ENCODE data around the gene SH3PXD2A.

Gene SH3PXD2A

DNA sequence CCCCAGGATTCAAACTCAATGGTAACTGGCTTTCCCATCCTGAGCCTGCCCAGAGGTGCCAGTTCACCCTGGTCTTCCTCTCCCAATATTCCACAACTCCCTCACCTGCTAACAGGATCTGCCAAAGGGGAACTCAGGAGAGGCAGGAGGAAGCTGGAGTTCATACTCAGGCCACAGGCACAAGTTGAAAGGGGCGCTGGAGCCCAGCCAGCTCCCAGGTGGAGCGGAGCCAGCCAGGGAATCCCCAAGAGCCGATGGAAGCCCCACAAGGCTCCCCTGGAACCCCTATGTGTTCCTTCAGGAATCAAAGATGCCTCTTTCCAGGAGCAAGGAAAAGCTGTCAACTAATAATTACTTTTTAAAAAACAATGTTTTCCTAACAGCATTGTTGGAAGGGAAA, 63.5 kb downstream of the SH3PXD2A start:
- Histone ChIP-seq H3K27ac (ENCODE audit: low read depth, low read length) (no peak overlapping the region), H3K36me3 (ENCODE audit: control insufficient read depth, insufficient read depth, low read length) (no peaks in the 10 kb centered on the region), H3K27me3 (ENCODE audit: control insufficient read depth, insufficient read depth, low read length) (no peaks in the 10 kb centered on the region), H3K4me3 (ENCODE audit: low read depth, low read length) (no peak overlapping the region), H3K4me1 (ENCODE audit: control insufficient read depth, insufficient read depth, low read length) (no peaks in the 10 kb centered on the region; the same call in 1 of the 2 replicates), H3K9me3 (ENCODE audit: control insufficient read depth, insufficient read depth, low read depth, low read length) (no peaks in the 10 kb centered on the region), H3K9ac (ENCODE audit: low read length) (no peak overlapping the region)

DNA sequence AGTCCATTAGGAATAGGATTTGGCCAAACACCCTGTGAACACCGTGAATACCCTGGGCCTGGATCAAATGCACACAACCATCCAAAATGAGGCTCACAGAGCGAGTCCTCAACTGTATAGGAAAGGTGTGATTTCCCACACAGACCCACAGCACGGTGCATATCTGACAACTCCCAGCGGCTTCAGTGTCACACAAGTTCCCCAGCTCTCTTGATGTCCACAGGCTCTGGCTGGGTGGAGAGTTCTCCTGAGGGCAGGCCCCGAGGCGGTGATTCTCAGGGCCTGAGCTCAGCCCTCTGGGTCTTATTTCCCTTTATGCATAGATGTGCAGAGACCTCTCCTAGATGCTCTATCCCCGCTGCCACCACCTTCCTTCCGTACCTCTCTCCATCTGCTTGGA, 64.1 kb downstream of the SH3PXD2A start:
- Histone ChIP-seq H3K9me3 (ENCODE audit: control insufficient read depth, insufficient read depth, low read depth, low read length) (no peaks in the 10 kb centered on the region), H3K9ac (ENCODE audit: low read length) (no peak overlapping the region), H3K27me3 (ENCODE audit: control insufficient read depth, insufficient read depth, low read length) (no peaks in the 10 kb centered on the region), H3K36me3 (ENCODE audit: control insufficient read depth, insufficient read depth, low read length) (no peaks in the 10 kb centered on the region), H3K4me3 (ENCODE audit: low read depth, low read length) (no peak overlapping the region), H3K4me1 (ENCODE audit: control insufficient read depth, insufficient read depth, low read length) (no peaks in the 10 kb centered on the region; the same call in 1 of the 2 replicates), H3K27ac (ENCODE audit: low read depth, low read length) (no peak overlapping the region)

DNA sequence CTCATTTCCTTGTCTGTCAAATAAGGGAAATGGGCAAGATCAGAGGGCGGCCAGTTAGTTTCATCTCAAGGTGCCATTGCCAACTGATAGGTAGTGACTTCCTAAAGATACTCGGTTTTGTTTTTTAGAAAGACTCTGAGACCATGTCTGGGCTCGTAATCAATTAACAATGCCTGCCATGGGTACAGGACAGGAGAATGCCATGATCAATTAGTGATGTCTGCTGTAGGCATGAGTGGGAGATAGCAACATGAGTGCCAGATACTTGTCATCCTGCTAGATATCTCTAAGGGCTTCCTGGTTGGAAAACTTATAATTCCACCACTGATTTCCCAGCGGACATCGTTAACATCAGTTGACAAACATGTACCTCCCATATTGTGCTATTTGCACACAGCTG, 64.8 kb downstream of the SH3PXD2A start:
- H3K4me3 ChIP-seq (ENCODE audit: low read depth, low read length) = no peak overlapping the region
- no peaks in the 10 kb centered on the region for H3K27me3 ChIP-seq (ENCODE audit: control insufficient read depth, insufficient read depth, low read length)
- H3K36me3 ChIP-seq (ENCODE audit: control insufficient read depth, insufficient read depth, low read length) = no peaks in the 10 kb centered on the region
- no peak overlapping the region for H3K27ac ChIP-seq (ENCODE audit: low read depth, low read length)
- no peaks in the 10 kb centered on the region; the same call in 1 of the 2 replicates for H3K4me1 ChIP-seq (ENCODE audit: control insufficient read depth, insufficient read depth, low read length)
- no peaks in the 10 kb centered on the region for H3K9me3 ChIP-seq (ENCODE audit: control insufficient read depth, insufficient read depth, low read depth, low read length)
- H3K9ac ChIP-seq (ENCODE audit: low read length) = no peak overlapping the region

DNA sequence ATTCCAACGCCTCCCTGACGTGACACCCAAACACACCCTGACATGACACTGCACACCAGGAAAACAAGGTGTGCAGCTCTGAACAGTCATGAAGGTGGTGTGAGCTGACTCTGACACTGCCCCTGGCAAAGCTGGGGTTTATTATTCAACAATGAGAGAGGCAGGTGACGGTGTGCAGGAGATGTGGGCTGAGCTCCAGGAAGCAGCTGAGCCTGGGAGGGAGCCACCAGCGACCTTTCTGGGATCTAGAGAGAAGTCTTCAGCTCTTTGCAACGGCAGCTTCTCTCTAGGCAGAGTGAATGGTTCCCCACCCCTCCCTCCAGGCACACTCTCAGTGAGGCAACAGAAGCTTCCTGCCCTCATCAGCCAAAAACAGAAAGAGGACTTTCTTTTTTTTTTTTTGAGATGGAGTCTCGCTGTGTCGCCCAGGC, 65.6 kb downstream of the SH3PXD2A start:
- Histone ChIP-seq H3K27me3 (ENCODE audit: control insufficient read depth, insufficient read depth, low read length) (no peaks in the 10 kb centered on the region), H3K9ac (ENCODE audit: low read length) (no peak overlapping the region), H3K4me3 (ENCODE audit: low read depth, low read length) (no peak overlapping the region), H3K4me1 (ENCODE audit: control insufficient read depth, insufficient read depth, low read length) (no peaks in the 10 kb centered on the region; the same call in 1 of the 2 replicates), H3K9me3 (ENCODE audit: control insufficient read depth, insufficient read depth, low read depth, low read length) (no peaks in the 10 kb centered on the region), H3K36me3 (ENCODE audit: control insufficient read depth, insufficient read depth, low read length) (no peaks in the 10 kb centered on the region), H3K27ac (ENCODE audit: low read depth, low read length) (no peak overlapping the region)

DNA sequence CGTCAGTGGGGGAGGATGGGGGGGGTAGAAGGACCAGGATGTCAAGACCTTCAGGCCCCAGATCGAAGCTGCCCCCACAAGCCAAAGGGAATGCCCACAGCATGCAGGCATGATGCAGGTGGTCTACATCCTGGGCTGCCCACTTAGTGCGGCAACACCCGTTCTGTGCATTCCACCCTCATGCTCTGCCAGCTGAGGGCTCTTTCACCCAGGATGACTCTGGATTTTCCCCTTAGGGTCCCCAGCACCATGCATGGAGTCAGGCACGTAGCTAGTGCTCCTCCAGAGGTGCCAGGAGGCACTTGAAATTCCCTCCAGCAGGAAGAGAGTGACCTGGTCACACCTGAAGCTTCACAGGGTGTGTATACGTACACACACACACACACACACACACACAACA, 66.2 kb downstream of the SH3PXD2A start:
- H3K4me1 ChIP-seq (ENCODE audit: control insufficient read depth, insufficient read depth, low read length) = no peaks in the 10 kb centered on the region; the same call in 1 of the 2 replicates
- no peaks in the 10 kb centered on the region for H3K9me3 ChIP-seq (ENCODE audit: control insufficient read depth, insufficient read depth, low read depth, low read length)
- no peak overlapping the region for H3K9ac ChIP-seq (ENCODE audit: low read length)
- no peak overlapping the region for H3K27ac ChIP-seq (ENCODE audit: low read depth, low read length)
- no peaks in the 10 kb centered on the region for H3K36me3 ChIP-seq (ENCODE audit: control insufficient read depth, insufficient read depth, low read length)
- no peaks in the 10 kb centered on the region for H3K27me3 ChIP-seq (ENCODE audit: control insufficient read depth, insufficient read depth, low read length)
- no peak overlapping the region for H3K4me3 ChIP-seq (ENCODE audit: low read depth, low read length)

DNA sequence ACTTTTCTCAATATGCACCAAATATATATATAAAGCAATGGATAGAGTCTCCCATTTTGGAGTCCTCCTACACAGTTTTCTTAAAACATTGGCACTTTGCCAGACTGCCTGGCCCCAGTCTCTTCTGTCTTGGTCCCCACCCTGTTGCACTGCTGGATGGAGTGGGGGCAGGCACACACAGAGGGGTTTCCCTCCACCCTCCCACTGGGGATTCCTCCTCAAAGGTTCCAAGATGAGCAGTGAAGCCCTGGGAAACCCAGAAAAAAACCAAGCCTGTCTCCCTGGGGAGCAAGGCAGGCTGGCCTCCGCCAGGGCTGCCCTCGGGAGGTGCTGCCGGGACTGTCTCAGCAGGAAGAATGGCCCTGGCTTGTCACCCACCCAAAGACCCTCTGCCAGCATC, 68.0 kb downstream of the SH3PXD2A start:
- Histone ChIP-seq H3K4me3 (ENCODE audit: low read depth, low read length) (no peak overlapping the region), H3K4me1 (ENCODE audit: control insufficient read depth, insufficient read depth, low read length) (peaks cover 2% of the 10 kb centered on the region; the same call in 1 of the 2 replicates), H3K27me3 (ENCODE audit: control insufficient read depth, insufficient read depth, low read length) (no peaks in the 10 kb centered on the region), H3K9me3 (ENCODE audit: control insufficient read depth, insufficient read depth, low read depth, low read length) (no peaks in the 10 kb centered on the region), H3K9ac (ENCODE audit: low read length) (no peak overlapping the region), H3K27ac (ENCODE audit: low read depth, low read length) (no peak overlapping the region), H3K36me3 (ENCODE audit: control insufficient read depth, insufficient read depth, low read length) (no peaks in the 10 kb centered on the region)

DNA sequence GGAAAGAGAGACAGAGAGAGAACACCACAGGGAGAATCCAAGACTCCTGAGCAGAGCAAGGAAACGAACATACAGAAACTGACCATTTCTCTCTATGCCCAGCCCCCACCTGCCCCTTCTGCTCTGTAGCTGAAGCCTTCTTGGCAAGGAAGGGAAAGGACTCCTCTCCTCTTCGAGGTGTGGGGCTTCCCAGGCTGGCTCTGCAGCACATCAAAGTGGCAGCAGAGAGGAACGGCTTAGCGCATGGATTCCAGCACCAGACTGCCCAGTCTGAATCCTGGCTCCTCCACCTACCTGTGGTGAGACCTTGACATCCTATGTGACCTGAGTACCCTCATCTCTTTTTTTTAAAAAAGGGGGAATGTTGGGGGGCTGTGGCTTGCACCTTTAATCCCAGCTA, 69.4 kb downstream of the SH3PXD2A start:
- Histone ChIP-seq H3K4me1 (ENCODE audit: control insufficient read depth, insufficient read depth, low read length) (peaks cover 3% of the 10 kb centered on the region; the same call in 1 of the 2 replicates), H3K4me3 (ENCODE audit: low read depth, low read length) (no peak overlapping the region), H3K27me3 (ENCODE audit: control insufficient read depth, insufficient read depth, low read length) (no peaks in the 10 kb centered on the region), H3K9me3 (ENCODE audit: control insufficient read depth, insufficient read depth, low read depth, low read length) (no peaks in the 10 kb centered on the region), H3K36me3 (ENCODE audit: control insufficient read depth, insufficient read depth, low read length) (no peaks in the 10 kb centered on the region), H3K9ac (ENCODE audit: low read length) (no peak overlapping the region), H3K27ac (ENCODE audit: low read depth, low read length) (no peak overlapping the region)

DNA sequence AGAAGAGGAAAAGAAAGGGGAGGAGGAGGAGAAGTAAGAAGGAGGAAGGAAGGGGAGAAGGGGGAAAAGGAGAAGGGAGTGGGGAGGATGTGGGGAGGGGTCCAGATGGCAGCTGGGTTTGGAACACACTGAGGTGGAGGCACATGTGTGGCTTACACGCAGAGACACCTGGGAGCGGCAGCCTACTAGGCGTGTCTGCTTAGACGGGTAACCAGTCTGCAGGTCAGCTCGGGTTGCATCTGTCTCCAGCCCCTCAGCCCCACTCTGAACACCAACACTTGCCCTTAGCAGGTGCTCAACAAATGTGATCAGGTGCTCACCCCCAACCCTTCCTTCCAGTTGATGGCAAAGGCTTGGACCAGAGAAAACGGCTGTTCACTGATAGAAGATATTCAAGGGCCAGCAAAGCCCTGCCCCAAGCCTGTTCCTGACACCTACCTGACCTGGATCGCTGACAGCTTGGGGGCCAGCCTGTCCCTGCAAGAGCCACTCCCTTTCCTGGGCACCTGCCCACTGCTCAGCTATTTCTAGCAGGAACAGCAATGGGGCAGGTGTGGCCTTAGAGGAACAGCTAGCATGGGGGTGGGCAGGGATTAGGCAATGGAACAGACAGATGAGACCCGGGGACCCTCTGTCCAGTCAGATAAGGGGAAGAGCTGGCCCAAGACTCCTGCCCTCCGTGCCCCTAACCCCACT, 70.5 kb downstream of the SH3PXD2A start:
- H3K9me3 ChIP-seq (ENCODE audit: control insufficient read depth, insufficient read depth, low read depth, low read length) = no peaks in the 10 kb centered on the region
- no peaks in the 10 kb centered on the region for H3K27me3 ChIP-seq (ENCODE audit: control insufficient read depth, insufficient read depth, low read length)
- peaks cover 3% of the 10 kb centered on the region; the same call in 1 of the 2 replicates for H3K4me1 ChIP-seq (ENCODE audit: control insufficient read depth, insufficient read depth, low read length)
- H3K36me3 ChIP-seq (ENCODE audit: control insufficient read depth, insufficient read depth, low read length) = no peaks in the 10 kb centered on the region
- H3K27ac ChIP-seq (ENCODE audit: low read depth, low read length) = no peak overlapping the region
- H3K9ac ChIP-seq (ENCODE audit: low read length) = no peak overlapping the region
- no peak overlapping the region for H3K4me3 ChIP-seq (ENCODE audit: low read depth, low read length)

DNA sequence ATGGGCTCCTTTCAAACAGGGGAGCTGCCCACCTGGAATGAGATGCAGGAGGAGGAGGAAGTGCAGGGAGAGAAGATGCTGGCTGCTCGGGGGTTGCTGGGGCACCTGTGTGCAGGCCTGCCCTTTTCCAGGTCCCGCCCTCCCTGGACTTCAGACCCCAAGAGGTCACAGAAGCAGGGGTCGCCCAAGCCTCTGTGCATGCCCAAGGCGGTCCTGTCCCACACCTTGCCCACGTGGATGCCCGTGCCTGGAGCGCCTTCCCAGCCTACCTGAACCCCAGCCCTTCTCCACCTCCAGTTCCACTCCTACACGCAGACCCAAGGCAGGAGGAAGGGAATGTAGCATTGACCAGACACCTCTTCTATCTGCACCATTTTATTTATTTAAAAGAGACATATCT, 71.3 kb downstream of the SH3PXD2A start:
- Histone ChIP-seq H3K9me3 (ENCODE audit: control insufficient read depth, insufficient read depth, low read depth, low read length) (no peaks in the 10 kb centered on the region), H3K4me3 (ENCODE audit: low read depth, low read length) (no peak overlapping the region), H3K27me3 (ENCODE audit: control insufficient read depth, insufficient read depth, low read length) (no peaks in the 10 kb centered on the region), H3K27ac (ENCODE audit: low read depth, low read length) (no peak overlapping the region), H3K36me3 (ENCODE audit: control insufficient read depth, insufficient read depth, low read length) (no peaks in the 10 kb centered on the region), H3K9ac (ENCODE audit: low read length) (no peak overlapping the region), H3K4me1 (ENCODE audit: control insufficient read depth, insufficient read depth, low read length) (peaks cover 3% of the 10 kb centered on the region; the same call in 1 of the 2 replicates)

DNA sequence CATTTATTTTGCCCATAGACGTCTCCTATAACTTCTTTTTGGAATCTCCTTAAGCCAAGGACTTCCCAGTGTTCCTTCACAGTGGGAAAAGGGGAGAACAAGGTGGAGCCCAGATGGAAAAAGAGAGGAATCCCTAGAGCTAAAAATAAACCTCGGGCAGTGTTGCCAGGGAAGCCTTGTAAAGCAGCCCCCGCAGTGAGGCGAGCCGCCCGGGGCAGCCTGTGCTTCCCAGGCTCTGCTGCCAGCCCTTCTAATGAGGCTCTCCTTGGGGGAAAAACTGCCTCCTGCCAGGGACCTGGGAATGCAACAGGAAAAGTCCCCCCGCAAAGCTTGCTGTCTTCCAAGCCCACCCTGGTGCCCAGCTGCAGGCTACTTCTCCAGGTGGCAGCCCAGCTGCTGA, 71.7 kb downstream of the SH3PXD2A start:
- H3K36me3 ChIP-seq (ENCODE audit: control insufficient read depth, insufficient read depth, low read length) = no peaks in the 10 kb centered on the region
- H3K4me3 ChIP-seq (ENCODE audit: low read depth, low read length) = no peak overlapping the region
- no peaks in the 10 kb centered on the region for H3K9me3 ChIP-seq (ENCODE audit: control insufficient read depth, insufficient read depth, low read depth, low read length)
- H3K4me1 ChIP-seq (ENCODE audit: control insufficient read depth, insufficient read depth, low read length) = peaks cover 3% of the 10 kb centered on the region; the same call in 1 of the 2 replicates
- H3K27me3 ChIP-seq (ENCODE audit: control insufficient read depth, insufficient read depth, low read length) = no peaks in the 10 kb centered on the region
- no peak overlapping the region for H3K9ac ChIP-seq (ENCODE audit: low read length)
- no peak overlapping the region for H3K27ac ChIP-seq (ENCODE audit: low read depth, low read length)

DNA sequence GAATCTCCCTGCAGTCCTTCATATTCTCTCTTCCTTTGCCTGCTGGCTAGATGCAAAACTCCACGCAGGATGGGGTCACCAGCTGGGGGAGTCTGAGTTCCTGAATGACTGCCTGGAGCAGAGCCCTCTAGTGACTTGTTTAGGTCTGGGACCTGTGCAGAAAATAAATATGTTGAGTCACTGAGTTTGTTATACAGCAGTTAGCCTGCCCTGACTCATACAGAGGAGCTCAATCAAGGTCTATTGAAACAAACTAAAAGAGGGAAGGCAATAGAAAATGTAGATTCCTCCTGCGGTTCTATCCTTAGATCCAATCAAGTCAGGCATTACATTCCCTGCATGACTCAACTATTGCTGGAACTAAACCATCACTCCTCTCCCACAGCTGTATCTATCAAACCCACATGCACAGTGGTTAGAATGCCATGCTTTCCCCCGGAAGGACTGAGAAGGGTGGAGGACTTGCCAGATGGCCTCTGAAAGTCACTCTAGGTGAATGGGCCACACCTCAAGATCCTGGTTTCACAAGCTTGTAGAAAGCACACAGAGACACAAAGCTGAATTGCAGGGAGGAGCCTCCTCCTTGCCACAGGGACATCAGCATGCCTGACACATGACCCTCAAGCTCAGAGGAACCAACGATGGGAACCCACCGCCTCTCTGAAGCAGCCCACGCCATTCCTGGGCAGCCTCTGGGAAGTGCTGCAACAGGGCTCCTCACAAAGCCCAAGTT, 73.9 kb downstream of the SH3PXD2A start:
- no peaks in the 10 kb centered on the region for H3K27me3 ChIP-seq (ENCODE audit: control insufficient read depth, insufficient read depth, low read length)
- H3K4me3 ChIP-seq (ENCODE audit: low read depth, low read length) = no peak overlapping the region
- no peak overlapping the region for H3K27ac ChIP-seq (ENCODE audit: low read depth, low read length)
- H3K36me3 ChIP-seq (ENCODE audit: control insufficient read depth, insufficient read depth, low read length) = no peaks in the 10 kb centered on the region
- H3K4me1 ChIP-seq (ENCODE audit: control insufficient read depth, insufficient read depth, low read length) = peaks cover 3% of the 10 kb centered on the region; the same call in 1 of the 2 replicates
- H3K9me3 ChIP-seq (ENCODE audit: control insufficient read depth, insufficient read depth, low read depth, low read length) = no peaks in the 10 kb centered on the region
- no peak overlapping the region for H3K9ac ChIP-seq (ENCODE audit: low read length)
